Measurements from ENCODE around the gene METTL2B. TPM values are rescaled to one million over a fixed set of nuclear protein-coding genes. Genes with fewer than 3 reads are reported as not detected.
"Not testable (repeated sequence)": the region's sequence is repeated elsewhere in the genome, so short reads cannot be mapped to it uniquely, and the experiment has no call there.

The METTL2B gene
- total and polyA plus RNA-seq, 2 of the 13 experiments (the other 11 are each of a cell fraction or from before 2014, with no cell fraction given): 15.5 to 33.1 TPM

DNA sequence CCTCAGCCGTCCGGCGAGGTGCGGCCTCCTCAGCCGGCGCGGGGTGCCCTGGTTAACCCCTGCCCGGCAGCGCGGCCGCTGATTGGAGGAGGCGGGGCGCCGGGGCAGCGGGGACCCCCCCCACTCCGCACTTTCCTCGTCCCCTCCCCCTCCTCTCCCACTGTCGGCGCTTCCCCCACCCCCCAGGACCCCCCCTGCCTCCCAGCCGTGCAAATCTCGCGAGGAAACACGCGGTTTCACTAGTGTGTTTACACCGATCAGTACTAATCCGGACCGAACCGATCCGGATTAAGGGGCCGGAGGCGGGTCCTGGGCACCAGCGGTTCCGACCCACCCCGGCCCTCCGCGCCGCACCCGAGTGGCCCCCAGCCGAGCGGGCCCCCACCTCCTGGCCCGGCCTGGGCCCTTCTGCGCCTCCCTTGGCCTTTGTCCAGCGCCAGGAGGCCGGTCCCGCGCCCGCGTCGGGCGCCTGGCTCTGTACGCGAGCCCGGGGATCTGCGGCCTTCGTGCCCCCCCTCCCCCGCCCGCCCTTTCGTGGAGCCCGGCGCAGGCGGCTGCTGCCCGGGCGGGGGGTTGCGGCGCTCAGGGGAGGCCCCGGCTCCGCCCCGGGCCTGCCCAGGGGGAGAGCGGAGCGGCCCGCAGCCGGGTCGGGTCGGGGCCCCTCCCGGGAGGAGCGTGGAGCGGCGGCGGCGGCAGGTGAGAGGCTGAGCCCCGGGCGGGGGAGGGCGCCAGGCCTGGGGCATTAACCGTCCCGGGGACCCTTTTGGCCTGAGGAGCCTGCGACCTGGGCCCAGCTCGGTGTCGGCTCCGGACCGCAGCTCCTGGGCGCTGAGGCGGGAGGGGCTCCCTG lies 54.8 kb downstream of the METTL2B start (continued):
- 0 out of 2 replicates have a peak, but pooled peaks have one; percentile 17 for TF ChIP-seq PRDM15 (CRISPR knock-in tag; IDR thresholded peaks at IDR 0.05)
- peak; percentile 62 for TF ChIP-seq ZNF687 (CRISPR knock-in tag; IDR thresholded peaks at IDR 0.05)
- TF ChIP-seq ZNF768 (CRISPR knock-in tag; IDR thresholded peaks at IDR 0.05): 0 out of 2 replicates have a peak, but pooled peaks have one; percentile 10
- TF ChIP-seq ARID4A (CRISPR knock-in tag; IDR thresholded peaks at IDR 0.05; ENCODE audit: borderline replicate concordance): peak; percentile 55; the same call in 1 of the 2 replicates
- TF ChIP-seq ZFY (CRISPR knock-in tag; IDR thresholded peaks at IDR 0.05): peak; percentile 90
- TF ChIP-seq, protein P1, sequence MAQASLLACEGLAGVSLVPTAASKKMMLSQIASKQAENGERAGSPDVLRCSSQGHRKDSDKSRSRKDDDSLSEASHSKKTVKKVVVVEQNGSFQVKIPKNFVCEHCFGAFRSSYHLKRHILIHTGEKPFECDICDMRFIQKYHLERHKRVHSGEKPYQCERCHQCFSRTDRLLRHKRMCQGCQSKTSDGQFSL (CRISPR knock-in tag; IDR thresholded peaks at IDR 0.05): peak; percentile 8; the same call in 1 of the 2 replicates
- peak; percentile 49; the same call in 1 of the 2 replicates for TF ChIP-seq HOXA3 (CRISPR knock-in tag; IDR thresholded peaks at IDR 0.05)
- peak; percentile 98 for TF ChIP-seq ZSCAN29 (CRISPR knock-in tag; conservative IDR thresholded peaks at IDR 0.05)
- peak; percentile 53; the same call in 1 of the 2 replicates for TF ChIP-seq KDM5A (IDR thresholded peaks at IDR 0.05; ENCODE audit: borderline replicate concordance, low read length)
- not testable (repeated sequence) for TF ChIP-seq SOX13 (IDR thresholded peaks at IDR 0.05); FOXP1 (IDR thresholded peaks at IDR 0.05); EP300 (CRISPR knock-in tag; IDR thresholded peaks at IDR 0.05; ENCODE audit: borderline replicate concordance)
- TF ChIP-seq SOX13 (CRISPR knock-in tag; conservative IDR thresholded peaks at IDR 0.05 in 1 of 2, IDR thresholded peaks at IDR 0.05 in 1 of 2): 0 out of 4 replicates have a peak, but pooled peaks of 1 of the 2 experiments have one; percentile 8
- 0 out of 2 replicates have a peak, but pooled peaks have one; percentile 15 for TF ChIP-seq FOXP1 (CRISPR knock-in tag; IDR thresholded peaks at IDR 0.05)
- TF ChIP-seq EP300 (IDR thresholded peaks at IDR 0.05; ENCODE audit: low read depth in 2 of 2, low read length in 2 of 2): 0 out of 4 replicates have a peak, but pooled peaks of 1 of the 2 experiments have one; percentile 24
